H1 (cell line): ENCODE data around the gene LBX2.

Experiments used
- RFX5 ChIP-seq: IDR thresholded peaks from 2 replicates; pipeline ENCODE4 v1.6.1; 2011; ENCODE audit warnings: low read depth, low read length, improper control_type of control experiment, borderline replicate concordance
- SUZ12 ChIP-seq: fragments of 200-600 bp; sonication (generic); IDR thresholded peaks from 2 replicates; pipeline ENCODE4 v1.6.1; 2012; ENCODE audit warnings: mild to moderate bottlenecking, inconsistent platforms, low read length, moderate library complexity, mixed read lengths

- TF ChIP-seq RFX5, result no peak
- TF ChIP-seq SUZ12, result no peak
Observed at GRCh38 chr2:74540291-74540690, 40.9 kb upstream of the LBX2 start.
